K562 (cell line): ENCODE data around the gene SORBS2.

Experiments
- ATF7 ChIP-seq: fragments of 450-650 bp; IDR thresholded peaks from 2 replicates; pipeline ENCODE4 v1.7.1; 2014; ENCODE audit warnings: mild to moderate bottlenecking, moderate library complexity
- CHD2 ChIP-seq: IDR thresholded peaks from 2 replicates; pipeline ENCODE4 v1.6.1; 2011; ENCODE audit warnings: low read depth, low read length
- HNRNPUL1 ChIP-seq: fragments of 200-400 bp; formaldehyde crosslinking; IDR thresholded peaks from 2 replicates; pipeline ENCODE4 v1.6.1; 2017; ENCODE audit warnings: low read length
- IRF1 ChIP-seq: sonication (generic); formaldehyde crosslinking; IDR thresholded peaks from 2 replicates; pipeline ENCODE4 v1.8.0; 2022; ENCODE audit warnings: missing genetic modification reagents, mild to moderate bottlenecking, borderline replicate concordance
- MTA1 ChIP-seq: fragments of 450-650 bp; IDR thresholded peaks from 2 replicates; pipeline ENCODE4 v1.6.1; 2017; ENCODE audit warnings: borderline replicate concordance
- SMAD4 ChIP-seq: fragments of 250-450 bp; sonication (Bioruptor Pico); conservative IDR thresholded peaks from 2 replicates; pipeline ENCODE4 v1.8.0; 2021; ENCODE audit warnings: inconsistent platforms, mild to moderate bottlenecking, moderate library complexity
- TF ChIP-seq, protein P1 (sequence below), 3 experiments: IDR thresholded peaks in 2 of 3; conservative IDR thresholded peaks in 1 of 3; 2 replicates each; pipeline ENCODE4 v1.5.1; 2011 to 2012; ENCODE audit warnings: low read length in 3 of 3, mild to moderate bottlenecking in 3 of 3, control low read depth in 2 of 3, improper control_type of control experiment in 1 of 3, inconsistent platforms in 1 of 3, low read depth in 1 of 3, mixed read lengths in 1 of 3, moderate library complexity in 1 of 3; ENCODE audit not compliant: insufficient read depth in 2 of 3

DNA sequence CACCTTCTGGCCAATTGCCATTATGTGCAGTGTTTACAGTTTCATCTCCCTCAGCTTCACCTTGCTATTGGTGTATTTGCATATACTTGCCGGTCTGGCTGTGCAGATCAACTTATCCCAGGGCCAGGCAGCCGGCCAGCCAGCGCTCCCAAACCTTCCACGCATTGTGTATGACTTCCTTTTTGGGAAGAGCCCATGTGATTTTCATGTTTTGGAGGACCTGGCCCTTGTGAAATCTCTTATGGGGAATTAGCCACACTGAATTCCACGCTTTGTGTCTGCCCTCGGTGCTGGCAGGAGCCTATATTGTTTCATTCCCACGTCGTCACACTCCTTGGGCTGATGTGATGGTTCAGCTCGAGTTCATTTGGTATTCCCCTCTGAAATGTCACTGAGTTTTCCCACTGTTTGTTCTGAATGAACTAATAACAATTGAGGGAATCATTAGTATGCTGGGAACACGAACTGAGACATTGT, 270.7 kb downstream of the SORBS2 start:
- TF ChIP-seq, protein P1, sequence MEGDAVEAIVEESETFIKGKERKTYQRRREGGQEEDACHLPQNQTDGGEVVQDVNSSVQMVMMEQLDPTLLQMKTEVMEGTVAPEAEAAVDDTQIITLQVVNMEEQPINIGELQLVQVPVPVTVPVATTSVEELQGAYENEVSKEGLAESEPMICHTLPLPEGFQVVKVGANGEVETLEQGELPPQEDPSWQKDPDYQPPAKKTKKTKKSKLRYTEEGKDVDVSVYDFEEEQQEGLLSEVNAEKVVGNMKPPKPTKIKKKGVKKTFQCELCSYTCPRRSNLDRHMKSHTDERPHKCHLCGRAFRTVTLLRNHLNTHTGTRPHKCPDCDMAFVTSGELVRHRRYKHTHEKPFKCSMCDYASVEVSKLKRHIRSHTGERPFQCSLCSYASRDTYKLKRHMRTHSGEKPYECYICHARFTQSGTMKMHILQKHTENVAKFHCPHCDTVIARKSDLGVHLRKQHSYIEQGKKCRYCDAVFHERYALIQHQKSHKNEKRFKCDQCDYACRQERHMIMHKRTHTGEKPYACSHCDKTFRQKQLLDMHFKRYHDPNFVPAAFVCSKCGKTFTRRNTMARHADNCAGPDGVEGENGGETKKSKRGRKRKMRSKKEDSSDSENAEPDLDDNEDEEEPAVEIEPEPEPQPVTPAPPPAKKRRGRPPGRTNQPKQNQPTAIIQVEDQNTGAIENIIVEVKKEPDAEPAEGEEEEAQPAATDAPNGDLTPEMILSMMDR (IDR thresholded peaks at IDR 0.05 in 2 of 3, conservative IDR thresholded peaks at IDR 0.05 in 1 of 3; ENCODE audit: insufficient read depth in 2 of 3, low read depth in 1 of 3, low read length in 3 of 3): no peak
- TF ChIP-seq IRF1 (CRISPR knock-in tag) (no peak), HNRNPUL1 (no peak), ATF7 (no peak), SMAD4 (CRISPR knock-in tag) (no peak), MTA1 (no peak), CHD2 (no peak)
